22Rv1 (cell line): Measurements from ENCODE around the gene PPM1L.

Experiments
- CTCF ChIP-seq: fragments of 450-650 bp; IDR thresholded peaks from 2 replicates; pipeline ENCODE4 v1.5.1; 2017; ENCODE audit warnings: mild to moderate bottlenecking
- ZFX ChIP-seq: fragments of 450-650 bp; IDR thresholded peaks from 2 replicates; pipeline ENCODE4 v1.6.1; 2017; ENCODE audit warnings: antibody characterized with exemption, borderline replicate concordance

GRCh38 chr3:160829486-160830009 is 73.5 kb downstream of the PPM1L start:
- TF ChIP-seq CTCF (no peak), ZFX (no peak)
